Hepatocyte (in vitro differentiated cells): ENCODE measurements around the gene NTF3.

ENCODE experiments used
- EZH2 ChIP-seq: fragments of 200-600 bp; sonication (generic); IDR thresholded peaks from 2 replicates; pipeline ENCODE4 v1.6.1; 2016; ENCODE audit warnings: antibody characterized with exemption, mild to moderate bottlenecking, borderline replicate concordance
- TF ChIP-seq, protein P1 (sequence below): fragments of 200-600 bp; sonication (generic); IDR thresholded peaks from 2 replicates; pipeline ENCODE4 v1.5.1; 2016; ENCODE audit warnings: antibody characterized with exemption, mild to moderate bottlenecking; ENCODE audit not compliant: poor library complexity

DNA sequence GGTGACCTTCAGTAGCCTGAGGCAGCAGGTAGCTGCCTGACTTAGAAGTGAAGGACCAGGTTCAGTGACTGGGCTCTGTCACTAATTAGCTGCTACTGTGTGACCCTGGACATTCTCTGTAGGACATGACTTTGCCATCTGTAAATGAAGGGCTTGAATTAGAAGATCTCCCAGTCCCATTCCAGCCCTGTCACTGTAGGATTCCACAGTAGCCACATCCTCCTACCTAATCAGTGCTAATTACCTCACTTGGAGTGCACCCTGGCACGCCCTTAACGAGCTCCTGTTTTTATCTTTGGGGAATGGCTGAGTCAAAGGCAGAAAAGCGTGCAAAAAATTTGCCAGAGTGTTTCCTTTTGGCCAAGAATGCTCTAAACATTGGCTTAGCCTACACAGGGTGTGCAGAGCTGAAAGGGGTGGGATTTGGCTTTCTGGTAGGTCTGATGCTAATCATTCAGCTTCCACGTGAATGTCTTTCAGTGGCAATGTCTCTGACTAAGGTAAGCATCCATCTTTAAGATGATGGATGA is 6.8 kb downstream of the NTF3 start:
- TF ChIP-seq, protein P1, sequence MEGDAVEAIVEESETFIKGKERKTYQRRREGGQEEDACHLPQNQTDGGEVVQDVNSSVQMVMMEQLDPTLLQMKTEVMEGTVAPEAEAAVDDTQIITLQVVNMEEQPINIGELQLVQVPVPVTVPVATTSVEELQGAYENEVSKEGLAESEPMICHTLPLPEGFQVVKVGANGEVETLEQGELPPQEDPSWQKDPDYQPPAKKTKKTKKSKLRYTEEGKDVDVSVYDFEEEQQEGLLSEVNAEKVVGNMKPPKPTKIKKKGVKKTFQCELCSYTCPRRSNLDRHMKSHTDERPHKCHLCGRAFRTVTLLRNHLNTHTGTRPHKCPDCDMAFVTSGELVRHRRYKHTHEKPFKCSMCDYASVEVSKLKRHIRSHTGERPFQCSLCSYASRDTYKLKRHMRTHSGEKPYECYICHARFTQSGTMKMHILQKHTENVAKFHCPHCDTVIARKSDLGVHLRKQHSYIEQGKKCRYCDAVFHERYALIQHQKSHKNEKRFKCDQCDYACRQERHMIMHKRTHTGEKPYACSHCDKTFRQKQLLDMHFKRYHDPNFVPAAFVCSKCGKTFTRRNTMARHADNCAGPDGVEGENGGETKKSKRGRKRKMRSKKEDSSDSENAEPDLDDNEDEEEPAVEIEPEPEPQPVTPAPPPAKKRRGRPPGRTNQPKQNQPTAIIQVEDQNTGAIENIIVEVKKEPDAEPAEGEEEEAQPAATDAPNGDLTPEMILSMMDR, result no peak
- no peak for TF ChIP-seq EZH2
